IPS-NIHi7 (cell line): Measurements from ENCODE around the gene FOXS1.
A peak's percentile ranks its signal among the peaks of the same experiment; 100 is the strongest.

Experiments used
- DNase-seq: peaks from one replicate; pipeline ENCODE4 v3.0.0; 2012; ENCODE audit warnings: mixed read lengths; ENCODE audit errors: extremely low spot score

The FOXS1 gene

DNA sequence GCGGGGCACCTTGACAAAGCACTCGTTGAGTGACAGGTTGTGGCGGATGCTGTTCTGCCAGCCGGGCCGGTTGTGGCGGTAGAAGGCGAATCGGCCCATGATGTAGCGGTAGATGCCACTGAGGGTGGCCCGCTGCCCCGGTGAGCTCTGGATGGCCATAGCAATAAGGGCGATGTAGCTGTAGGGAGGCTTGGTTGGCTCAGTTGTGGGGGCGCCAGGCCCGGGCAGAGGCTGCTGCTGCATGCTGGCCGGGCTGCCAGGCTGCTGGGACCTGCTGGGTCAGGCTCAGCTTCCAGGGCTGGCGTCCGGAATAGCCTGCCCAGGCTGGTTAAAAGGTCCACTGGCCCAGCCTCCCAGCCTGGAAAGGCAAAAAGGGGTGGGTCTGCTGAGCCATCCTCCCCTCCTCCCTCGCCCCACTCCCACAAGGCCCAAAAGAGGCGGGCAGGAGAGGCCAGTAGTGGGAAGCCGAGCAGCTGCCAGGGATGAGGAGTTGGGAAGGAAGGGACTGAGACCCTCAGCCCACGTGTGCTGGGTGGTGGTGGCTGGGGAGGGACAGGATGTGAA lies at the start of gene FOXS1:
Gene FOXS1, minus strand, starts transcription at position 305 of the 564 bp plus-strand sequence. Its CDS starts 62 bp downstream, at position 243.
- peak; percentile 53 for DNase-seq

DNA sequence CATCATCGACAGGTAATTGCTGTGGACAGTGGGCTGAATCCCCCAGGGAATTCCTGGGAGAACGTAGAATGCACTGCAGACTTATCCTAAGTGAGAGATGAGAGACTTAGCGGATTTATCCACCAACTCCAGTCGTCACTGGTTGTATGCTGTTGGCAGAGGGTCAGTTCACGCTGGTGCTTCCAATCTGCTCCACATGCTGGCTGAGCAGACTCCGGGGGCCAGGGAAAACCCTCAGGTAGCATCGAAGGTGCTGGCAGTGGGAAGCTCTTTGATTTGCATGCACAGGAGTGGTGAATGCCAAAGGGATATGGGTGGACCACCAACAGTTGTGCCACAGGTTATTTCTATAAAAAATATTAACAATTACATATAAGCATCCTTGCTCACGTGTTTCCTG lies 45.2 kb upstream of the FOXS1 start:
- DNase-seq, result no peak

DNA sequence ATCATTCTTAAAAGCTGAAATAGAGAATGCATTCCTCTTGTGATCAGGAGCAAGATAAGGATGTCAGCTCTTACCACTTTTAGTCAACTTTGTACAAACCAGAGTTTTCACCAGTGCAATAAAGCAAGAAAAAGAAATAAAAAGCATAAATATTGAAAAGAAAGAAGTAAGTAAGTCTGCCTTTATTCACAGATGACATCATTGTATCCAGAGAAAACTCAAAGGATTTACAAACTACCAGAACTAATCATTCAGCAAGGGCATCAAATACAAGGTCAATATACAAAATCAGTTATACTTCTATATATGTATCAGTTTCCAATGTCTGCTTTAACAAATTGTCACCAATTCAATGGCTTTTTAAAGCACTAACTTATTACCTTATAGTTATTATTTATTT lies 38.4 kb upstream of the FOXS1 start:
- no peak for DNase-seq

DNA sequence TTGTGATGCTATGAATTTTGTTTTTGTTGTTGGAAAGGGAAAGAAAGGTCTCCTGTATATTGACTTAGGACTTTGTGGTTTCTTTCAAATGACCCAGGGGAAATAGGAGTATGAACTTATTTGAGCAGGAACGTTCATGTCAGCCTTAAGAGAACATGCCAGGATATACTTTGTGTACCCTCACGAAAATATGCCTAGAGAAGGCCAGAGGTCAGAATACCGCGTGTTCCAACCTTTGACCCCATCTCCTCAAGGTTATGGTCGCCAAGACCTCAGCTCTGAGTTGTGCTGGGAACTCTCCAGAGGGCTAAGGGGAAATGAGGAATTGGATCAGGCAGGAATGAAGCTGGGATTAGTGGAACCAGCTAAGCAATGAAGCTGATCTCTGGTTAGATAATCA lies 36.5 kb upstream of the FOXS1 start:
- no peak for DNase-seq

DNA sequence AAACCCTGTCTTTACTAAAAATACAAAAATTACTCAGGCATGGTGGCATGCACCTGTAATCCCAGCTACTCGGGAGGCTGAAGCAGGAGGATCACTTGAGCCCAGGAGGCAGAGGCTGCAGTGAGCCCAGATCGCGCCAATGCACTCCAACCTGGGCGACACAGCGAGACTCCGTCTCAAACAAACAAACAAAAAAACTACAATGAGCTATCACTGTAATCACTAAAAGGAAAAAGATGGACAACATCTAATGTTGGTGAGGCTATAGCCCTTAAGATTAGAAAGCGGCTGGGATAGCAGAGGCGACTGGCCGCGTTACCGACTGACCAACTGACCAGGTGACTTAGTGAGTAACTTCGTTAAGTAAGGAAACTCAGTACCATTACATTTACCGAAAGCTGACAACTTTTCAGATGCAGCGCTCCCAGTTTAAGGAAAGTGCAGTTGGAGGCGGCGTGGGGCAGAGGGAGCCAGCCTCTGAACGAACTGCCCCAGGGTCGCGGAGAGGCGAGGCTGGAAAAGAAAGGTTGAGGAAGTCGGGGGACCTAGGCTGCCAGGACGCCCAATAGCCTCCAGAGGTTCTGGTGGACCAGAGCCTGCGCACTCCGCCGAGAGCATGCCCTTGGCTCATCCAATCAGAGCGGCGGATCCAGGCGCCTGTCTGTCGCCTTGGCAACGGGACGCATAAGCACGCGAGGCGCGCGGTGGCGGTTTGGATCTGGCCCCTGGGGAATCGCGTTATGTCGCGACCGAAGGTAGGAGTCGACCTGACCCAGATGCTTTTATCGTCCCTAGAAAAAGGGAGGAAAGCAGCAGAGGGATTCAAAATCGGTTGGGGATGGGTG lies 34.0 kb upstream of the FOXS1 start:
- DNase-seq, result peak; percentile 99

DNA sequence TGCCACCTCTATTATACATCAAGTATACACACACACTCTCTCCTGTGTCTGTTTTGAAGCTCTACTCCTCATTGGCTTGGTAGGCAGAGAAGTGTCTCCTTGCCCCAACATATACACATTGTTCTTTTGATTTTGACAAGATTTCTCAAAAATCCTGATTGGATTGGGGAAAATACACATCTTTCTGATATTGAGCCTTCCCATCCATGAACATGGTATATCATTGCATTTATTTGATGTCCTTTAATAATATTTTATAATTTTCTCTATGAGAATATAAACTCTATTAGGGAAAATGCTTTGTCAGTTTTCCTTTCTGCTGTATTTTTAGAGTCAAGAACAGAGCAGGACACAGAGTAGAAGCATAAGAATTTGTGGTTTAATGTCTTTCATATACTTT lies 32.3 kb upstream of the FOXS1 start:
- no peak for DNase-seq

DNA sequence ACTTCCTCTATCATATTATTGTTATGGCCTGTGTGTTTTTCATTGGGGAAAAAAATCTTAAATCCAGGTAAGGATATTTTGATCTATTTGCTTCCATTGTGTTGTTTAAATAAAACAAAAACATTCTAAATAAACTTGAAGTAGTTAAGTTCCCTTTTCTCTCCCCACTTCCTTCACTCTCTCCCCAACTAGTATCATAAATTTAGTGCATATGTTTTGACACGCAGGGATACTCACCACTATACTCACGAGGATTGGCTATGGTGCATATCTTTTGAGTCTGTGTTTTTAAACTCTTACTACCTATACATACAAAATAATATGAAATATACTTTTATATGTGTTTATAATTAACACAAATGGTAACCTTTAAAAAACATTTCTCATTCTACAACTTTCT lies 30.3 kb upstream of the FOXS1 start:
- no peak for DNase-seq

DNA sequence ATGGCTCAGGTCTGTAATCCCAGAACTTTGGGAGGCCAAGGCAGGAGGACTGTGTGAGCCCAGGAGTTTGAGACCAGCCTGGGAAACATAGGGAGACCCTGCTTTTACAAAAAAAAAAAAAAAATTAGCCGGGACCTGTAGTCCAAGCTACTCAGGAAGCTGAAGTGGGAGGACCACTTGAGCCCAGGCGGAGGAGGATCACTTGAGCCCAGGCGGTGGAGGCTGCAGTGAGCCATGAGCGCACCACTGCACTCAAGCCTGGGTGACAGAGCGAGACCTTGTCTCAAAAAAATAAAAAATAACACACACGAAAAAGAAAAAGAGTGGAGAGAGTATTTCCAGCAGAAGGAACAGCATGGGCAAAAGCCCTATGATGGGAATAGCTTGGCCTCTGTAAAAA lies 27.0 kb upstream of the FOXS1 start:
- DNase-seq, result no peak

DNA sequence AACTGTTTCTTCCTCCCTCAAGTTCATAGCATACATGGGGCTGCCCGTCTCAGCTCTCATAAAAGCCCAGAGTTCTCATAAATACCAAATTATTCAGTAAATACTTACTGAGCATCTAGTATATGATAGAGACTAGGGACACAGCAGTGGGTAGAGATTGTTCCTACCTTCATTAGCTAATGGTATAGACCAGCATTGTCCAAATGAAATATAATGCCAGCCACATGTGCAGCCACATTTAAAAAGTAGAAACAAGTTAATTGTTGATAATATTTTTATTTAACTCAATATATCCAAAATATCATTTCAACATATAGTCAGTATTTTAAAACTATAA lies 26.2 kb upstream of the FOXS1 start:
- no peak for DNase-seq

DNA sequence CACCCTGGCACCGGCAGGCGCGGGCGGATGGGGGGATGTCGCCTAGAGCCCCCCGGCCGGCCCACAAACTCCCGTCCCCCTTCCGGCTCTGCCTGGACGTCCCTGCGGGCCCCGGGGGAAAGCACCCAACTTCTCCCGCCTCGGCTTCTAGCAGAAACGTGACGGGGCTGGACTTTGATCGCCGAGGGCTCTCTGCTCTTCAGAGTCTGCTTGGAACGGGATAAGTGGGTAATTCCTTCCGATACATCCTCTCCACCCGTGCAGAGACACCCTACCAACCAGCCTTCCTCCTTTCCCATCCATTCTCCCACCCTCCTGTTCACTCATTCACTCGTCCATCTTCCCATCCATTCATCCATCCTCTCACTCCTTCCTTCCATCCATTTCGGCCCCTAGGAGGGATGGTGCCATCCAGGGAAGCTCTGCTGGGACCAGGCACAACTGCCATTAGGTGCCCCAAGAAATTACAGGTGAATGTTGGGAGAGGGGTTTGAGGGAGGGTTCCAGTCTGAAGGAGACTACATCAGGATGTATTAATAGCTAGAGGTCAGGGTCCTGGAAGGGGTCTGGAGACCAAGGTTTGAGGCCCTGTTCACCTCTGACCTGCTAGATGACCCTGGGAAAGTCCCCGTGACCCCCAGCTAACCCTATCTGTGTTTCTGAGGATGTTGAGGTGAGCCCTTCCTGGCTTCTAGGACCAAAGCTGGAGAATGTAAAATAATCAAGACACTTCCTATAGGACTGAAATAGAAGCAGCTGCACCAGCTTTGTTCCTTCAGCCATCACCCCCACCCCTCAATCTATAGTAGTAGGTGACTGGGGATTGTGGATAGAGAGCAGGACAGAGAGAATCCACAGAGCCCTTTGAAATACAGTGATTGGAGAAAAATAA lies 25.6 kb upstream of the FOXS1 start:
- DNase-seq, result no peak

DNA sequence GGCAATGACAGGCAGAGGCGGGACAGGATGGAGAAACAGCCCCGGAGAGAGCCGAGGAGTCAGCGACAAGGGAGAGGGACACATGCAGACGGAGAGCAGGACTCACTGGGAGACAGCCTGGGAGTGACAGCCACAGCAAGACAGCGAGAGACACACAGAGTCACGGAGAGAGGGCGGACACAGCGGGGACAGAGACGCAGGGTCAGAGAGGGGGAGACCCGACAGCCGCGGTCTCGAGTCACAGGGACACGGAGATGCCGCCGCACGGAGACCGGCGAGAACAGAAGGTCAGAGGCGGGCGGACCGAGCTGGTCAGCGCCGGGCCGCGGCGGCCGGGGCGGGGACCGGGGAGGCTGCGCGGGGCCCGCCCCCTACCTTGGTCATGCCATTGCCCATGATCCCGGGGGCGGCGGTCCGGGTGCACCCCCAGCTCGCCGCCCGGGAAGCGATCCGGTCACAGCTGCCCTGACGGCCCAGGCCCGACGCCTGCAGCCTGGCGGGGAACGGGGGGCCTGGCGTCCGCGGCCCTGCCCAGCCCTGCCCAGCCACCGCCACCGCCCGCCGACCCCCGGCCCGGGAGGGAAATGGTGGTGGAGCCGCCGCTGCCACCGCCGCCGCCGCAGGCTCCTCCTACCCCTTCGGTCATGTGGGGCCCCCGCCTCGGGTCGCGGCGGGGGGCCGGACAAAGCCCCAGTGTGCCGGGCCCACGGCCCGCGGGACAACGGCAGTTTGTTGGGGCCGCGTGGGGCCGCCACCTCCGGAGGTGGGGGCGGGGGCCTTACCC lies 24.7 kb upstream of the FOXS1 start, which contains the start of the genes DUSP15 and TTLL9:
Gene DUSP15, minus strand, starts transcription at position 586 of the 784 bp plus-strand sequence. Its CDS starts 190 bp downstream, at position 396.
Gene TTLL9, plus strand, starts transcription at position 693 of the 784 bp plus-strand sequence. CDS start 493 bp downstream, outside the sequence.
- peak; percentile 47 for DNase-seq

DNA sequence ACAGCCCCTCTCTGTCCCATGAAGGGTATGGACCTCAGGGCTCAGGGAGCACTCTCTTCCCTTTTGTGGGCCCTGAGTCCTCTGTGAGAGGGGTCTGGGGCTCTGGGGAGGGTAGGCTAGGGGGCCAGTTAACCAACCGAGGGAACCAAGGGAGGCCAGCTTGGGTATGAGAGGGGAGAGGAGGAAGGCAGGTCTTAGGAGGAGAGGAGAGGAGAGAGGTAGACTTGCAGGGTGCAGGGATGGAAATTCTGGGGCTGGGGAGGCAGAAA lies 24.2 kb upstream of the FOXS1 start:
- no peak for DNase-seq

DNA sequence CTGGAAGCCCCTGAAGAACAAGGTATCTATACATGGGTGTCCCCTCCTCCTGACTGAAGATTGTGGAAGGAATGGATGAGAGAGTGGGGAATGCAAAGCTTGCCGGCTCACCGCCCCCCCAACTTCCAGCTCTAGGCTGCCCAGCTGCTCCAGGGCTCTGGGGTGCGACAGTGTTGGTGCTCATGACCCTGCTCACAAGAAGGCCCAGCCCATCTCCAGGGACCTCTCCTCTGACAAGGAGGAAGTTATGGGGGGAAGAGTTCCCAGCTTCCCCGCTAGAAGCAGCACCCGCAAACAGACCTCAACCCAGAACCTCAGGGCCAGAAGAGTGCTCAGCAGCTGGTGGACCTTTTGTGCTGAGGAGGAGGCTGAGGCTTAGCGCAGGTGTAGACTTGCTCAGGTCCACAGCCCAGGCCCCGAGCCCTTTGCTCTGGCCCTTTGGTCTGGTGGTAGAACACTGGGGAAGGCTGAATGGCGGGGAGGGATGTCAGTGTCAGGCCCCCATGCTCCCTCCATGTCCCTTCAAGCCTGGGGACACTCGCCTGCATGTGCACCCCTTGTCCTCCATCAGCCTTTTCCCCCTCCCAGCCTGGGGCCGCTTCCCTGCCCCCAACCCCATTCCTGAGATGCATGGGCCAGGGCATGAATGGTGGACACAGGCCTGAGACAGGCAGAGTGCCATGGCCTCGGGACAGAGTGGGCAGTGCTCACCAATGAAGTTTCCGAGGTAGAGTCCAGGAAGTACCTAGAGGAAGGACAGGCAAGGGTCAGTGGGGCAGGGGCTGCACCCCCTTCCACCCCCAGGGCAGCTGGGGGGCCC lies 23.7 kb upstream of the FOXS1 start:
- DNase-seq, result no peak

DNA sequence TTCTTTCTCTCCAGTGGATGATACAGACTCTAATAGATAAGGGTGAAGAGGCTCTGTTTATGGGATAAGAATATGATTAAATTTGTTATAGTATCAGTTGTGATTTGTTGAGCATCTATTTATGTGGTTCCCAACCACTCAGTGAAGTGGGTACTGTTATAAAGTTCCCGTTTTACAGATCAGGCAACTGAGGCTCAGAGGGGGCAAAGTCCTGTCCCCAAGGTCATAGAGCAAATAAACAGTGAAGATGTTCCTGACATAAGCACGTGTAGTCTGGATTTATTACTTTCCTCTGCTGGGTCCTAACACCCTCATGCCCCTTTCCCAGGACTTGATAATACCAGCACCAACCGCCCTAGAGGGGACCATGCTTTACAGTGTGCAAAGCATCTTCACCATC lies 20.8 kb upstream of the FOXS1 start:
- no peak for DNase-seq

DNA sequence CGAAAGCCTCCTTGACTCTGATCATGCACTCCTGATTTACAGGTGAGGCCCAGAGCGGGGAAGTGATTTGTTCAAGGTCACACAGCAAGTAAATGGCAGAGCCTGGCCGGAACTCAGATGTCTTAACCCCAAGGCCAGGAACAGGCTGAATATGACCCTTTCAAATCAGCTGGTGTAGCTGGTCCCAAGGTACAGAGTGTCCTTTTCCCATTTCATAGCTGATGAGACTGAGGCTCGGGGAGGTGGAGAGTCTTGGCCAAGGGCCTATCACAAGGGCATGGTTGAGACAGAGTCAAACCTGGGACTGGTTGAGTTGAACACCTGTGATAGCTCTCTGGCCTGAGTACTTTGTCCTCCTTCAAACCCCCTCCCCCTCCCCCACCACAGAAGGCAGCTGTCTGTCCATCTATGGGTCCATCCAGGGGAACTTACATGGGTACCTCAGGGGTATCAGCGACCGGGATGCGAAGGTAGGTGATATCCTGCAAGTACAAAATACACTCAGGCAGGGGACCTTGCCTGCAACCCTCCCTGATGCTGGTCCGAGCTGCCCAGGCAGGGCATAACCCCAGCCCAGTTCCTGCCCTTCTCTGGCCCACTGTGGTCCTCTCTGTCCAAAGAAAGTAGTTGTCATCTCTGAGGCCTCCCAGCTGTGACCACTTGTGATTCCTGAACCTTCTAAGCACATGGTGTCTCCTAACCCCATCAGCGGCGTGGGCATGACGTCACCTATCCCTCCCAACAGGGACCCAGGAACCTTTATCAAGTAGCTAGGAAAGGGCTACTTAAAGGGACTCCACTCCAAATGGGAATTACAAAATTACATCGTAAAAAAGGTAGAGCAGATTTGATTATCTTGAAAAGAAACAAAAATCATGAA lies 19.4 kb upstream of the FOXS1 start:
- DNase-seq, result no peak

DNA sequence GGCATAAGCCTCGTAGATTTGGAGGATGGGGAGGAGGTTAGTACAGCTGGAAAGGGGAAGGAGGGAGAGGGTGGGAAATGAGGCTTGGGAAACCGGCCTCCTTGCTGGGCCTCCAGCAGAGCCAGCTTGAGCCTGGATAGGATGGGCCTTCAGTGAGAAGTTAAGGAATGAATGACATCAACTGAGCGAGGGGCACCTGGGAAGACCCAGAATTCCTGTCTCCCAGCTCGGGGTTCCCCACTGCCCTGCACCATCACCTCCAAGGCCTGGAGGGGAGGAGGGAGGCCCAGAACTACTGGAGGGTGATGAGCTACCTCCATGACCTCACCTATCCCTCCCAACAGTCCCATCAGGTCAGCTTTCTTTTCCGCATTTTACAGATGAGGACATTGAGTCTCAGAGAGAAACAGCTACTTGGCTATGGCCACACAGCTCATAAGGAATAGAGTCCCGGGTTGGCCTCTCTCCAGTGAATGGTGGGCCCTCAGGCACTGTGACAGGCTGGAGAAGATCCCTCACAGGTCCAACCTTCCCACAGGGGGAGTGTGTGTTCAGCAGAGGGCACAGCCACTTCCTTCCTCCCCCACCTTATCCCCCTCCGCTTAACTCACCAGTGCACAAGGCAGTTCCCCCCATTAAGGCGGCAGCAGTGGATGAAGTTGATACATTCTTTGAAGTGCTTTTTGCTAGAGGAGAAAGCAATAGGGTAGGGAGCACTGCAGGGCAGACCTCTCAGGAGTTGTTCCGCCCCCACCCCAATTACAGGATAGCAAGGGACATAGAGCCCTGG lies 18.1 kb upstream of the FOXS1 start:
- no peak for DNase-seq

DNA sequence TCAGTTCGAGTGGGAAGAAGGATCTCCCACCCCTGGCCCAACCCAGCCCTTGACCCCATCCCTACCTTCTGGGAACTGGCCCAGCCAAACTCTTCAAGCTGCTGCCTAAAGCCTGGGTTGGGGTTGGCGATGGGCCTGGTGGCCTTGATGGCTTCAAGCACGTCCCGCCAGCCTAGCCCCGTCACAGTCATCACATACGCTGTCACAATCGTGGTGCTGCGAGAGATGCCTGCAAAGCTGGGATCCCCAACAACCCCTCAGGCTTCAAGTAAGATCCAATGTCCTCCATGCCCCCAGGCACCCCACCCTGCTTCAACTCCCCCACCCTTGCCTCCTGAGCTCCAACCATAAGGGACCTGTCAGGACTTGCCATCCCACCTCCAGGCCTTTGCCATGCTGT lies 17.1 kb upstream of the FOXS1 start:
- no peak for DNase-seq

DNA sequence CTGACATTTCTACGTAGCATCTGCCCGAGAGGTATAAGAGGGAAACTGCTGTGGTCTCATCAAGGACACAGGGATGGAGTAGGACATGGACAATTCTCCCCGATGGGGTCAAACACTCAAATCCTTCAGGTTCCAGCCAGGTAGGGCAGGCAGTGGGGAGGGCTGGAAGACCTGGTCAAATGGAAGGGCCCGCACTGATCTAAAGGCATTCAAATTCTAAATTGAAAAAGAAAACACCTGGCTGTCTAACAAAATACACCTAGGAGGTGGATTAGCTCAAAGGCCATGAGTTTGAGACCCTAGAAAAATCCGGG lies 16.7 kb upstream of the FOXS1 start:
- no peak for DNase-seq
